Colonic mucosa (tissue), 4 donors: ENCODE data around the gene SRD5A3. TPM values are rescaled to one million over a fixed set of nuclear protein-coding genes. Genes with fewer than 3 reads are reported as not detected.

ENCODE experiments used
- DNase-seq: peaks from one replicate; pipeline ENCODE4 v3.0.0-alpha.2; 2020
- H3K27ac ChIP-seq: fragments of 200-600 bp; one replicate; pipeline ENCODE4 v1.8.0; 2021
- H3K27me3 ChIP-seq: fragments of 200-600 bp; one replicate; pipeline ENCODE4 v1.8.0; 2021
- H3K36me3 ChIP-seq: fragments of 200-600 bp; one replicate; pipeline ENCODE4 v1.8.0; 2021
- H3K4me1 ChIP-seq: fragments of 200-600 bp; one replicate; pipeline ENCODE4 v1.8.0; 2021; ENCODE audit warnings: mild to moderate bottlenecking
- H3K4me3 ChIP-seq: fragments of 200-600 bp; one replicate; pipeline ENCODE4 v1.8.0; 2021
- H3K9ac ChIP-seq, 2 donors: one replicate each; pipeline ENCODE4 v1.7.0; 2013; ENCODE audit warnings: control low read depth in 2 of 2, low read depth in 2 of 2, low read length in 2 of 2
- H3K9me3 ChIP-seq: fragments of 200-600 bp; one replicate; pipeline ENCODE4 v1.8.0; 2021
- intact Hi-C: fragments of 100-400 bp; cut with DNase I; formaldehyde crosslinking; loops from one replicate; pipeline ENCODE4 v1.14.1; 2022
- total RNA-seq, 2 donors: library from RNA; stranded (reverse); fragmentation: NEBNext Ultra II Directional in 1 of 2; extraction: Animal tissue kit (Norgen Biotek cat#: 25700) in 1 of 2; gene quantifications; one replicate each; pipeline ENCODE4 v1.2.1, GENCODE V29; 2021
- TF ChIP-seq, protein P1 (sequence below): fragments of 200-600 bp; IDR thresholded peaks from one replicate; pipeline ENCODE4 v1.8.0; 2022; ENCODE audit warnings: antibody characterized with exemption, mild to moderate bottlenecking
- donor health status: healthy.
- donor health status: DM: no; HTN: no; CAD: no.
- donor health status: DM: no; HTN: no; CAD: no.

Gene SRD5A3
- total RNA-seq, result 10 to 100 TPM; 18.8 to 22.2 TPM

- H3K9me3 ChIP-seq, result no peaks in the 10 kb centered on the region
- intact Hi-C loops, result loop anchor here (5.0 to 10.0 kb wide), 3 partner anchors 51 to 289 kb away; partner anchors contain the start of genes NMU and TMEM165
Measured at GRCh38 chr4:55345980-55346850, at the start of gene SRD5A3. TSS of gene SRD5A3 (plus strand) at chr4:55346242. CDS start at chr4:55346337, 95 bp downstream.

GRCh38 chr4:55297346-55297745, 48.7 kb upstream of the SRD5A3 start:
- Histone ChIP-seq H3K27me3 (no peaks in the 10 kb centered on the region), H3K27ac (no peak overlapping the region), H3K36me3 (no peaks in the 10 kb centered on the region), H3K4me1 (no peaks in the 10 kb centered on the region), H3K9me3 (no peaks in the 10 kb centered on the region), H3K9ac (no peak overlapping the region), H3K4me3 (no peak overlapping the region)
- intact Hi-C loops, result no loop called here
- TF ChIP-seq, protein P1, sequence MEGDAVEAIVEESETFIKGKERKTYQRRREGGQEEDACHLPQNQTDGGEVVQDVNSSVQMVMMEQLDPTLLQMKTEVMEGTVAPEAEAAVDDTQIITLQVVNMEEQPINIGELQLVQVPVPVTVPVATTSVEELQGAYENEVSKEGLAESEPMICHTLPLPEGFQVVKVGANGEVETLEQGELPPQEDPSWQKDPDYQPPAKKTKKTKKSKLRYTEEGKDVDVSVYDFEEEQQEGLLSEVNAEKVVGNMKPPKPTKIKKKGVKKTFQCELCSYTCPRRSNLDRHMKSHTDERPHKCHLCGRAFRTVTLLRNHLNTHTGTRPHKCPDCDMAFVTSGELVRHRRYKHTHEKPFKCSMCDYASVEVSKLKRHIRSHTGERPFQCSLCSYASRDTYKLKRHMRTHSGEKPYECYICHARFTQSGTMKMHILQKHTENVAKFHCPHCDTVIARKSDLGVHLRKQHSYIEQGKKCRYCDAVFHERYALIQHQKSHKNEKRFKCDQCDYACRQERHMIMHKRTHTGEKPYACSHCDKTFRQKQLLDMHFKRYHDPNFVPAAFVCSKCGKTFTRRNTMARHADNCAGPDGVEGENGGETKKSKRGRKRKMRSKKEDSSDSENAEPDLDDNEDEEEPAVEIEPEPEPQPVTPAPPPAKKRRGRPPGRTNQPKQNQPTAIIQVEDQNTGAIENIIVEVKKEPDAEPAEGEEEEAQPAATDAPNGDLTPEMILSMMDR, result no peak
- DNase-seq, result no peak

More at GRCh38 chr4:55345980-55346850, at the start of gene SRD5A3:
- H3K27ac ChIP-seq, result peak within 1 kb of the TSS; percentile 97
- peak; percentile 89 for DNase-seq
- H3K27me3 ChIP-seq, result no peaks in the 10 kb centered on the region
- no peaks in the 10 kb centered on the region for H3K36me3 ChIP-seq
- TF ChIP-seq, protein P1, result peak; percentile 96
- H3K4me1 ChIP-seq, result no peaks in the 10 kb centered on the region
- peak within 1 kb of the TSS; percentile 78 to 83 for H3K9ac ChIP-seq
- peak within 1 kb of the TSS; percentile 73 for H3K4me3 ChIP-seq

- H3K9me3 ChIP-seq, result no peaks in the 10 kb centered on the region
- TF ChIP-seq, protein P1, result no peak
- no peak overlapping the region for H3K9ac ChIP-seq
- H3K27me3 ChIP-seq, result no peaks in the 10 kb centered on the region
- intact Hi-C loops, result no loop called here
- H3K27ac ChIP-seq, result no peak overlapping the region
- no peak for DNase-seq
- no peaks in the 10 kb centered on the region for H3K36me3 ChIP-seq
- no peaks in the 10 kb centered on the region for H3K4me1 ChIP-seq
- no peak overlapping the region for H3K4me3 ChIP-seq
Measured at GRCh38 chr4:55303760-55304165, 42.3 kb upstream of the SRD5A3 start.

GRCh38 chr4:55304303-55304702, 41.7 kb upstream of the SRD5A3 start:
- no peaks in the 10 kb centered on the region for H3K9me3 ChIP-seq
- H3K4me1 ChIP-seq, result no peaks in the 10 kb centered on the region
- TF ChIP-seq, protein P1, result no peak
- no peaks in the 10 kb centered on the region for H3K36me3 ChIP-seq
- no peak for DNase-seq
- no peak overlapping the region for H3K4me3 ChIP-seq
- no peak overlapping the region for H3K9ac ChIP-seq
- H3K27me3 ChIP-seq, result no peaks in the 10 kb centered on the region
- no peak overlapping the region for H3K27ac ChIP-seq
- intact Hi-C loops, result no loop called here

GRCh38 chr4:55308071-55308470, 38.0 kb upstream of the SRD5A3 start:
- Histone ChIP-seq H3K9ac (no peak overlapping the region), H3K27me3 (no peaks in the 10 kb centered on the region), H3K27ac (no peak overlapping the region), H3K4me1 (no peaks in the 10 kb centered on the region), H3K9me3 (no peaks in the 10 kb centered on the region), H3K4me3 (no peak overlapping the region), H3K36me3 (no peaks in the 10 kb centered on the region)
- TF ChIP-seq, protein P1, result no peak
- intact Hi-C loops, result no loop called here
- DNase-seq, result no peak
